HG02870 (cell line): ENCODE results near the gene PTPMT1.

Experiments
- ATAC-seq: cut with Tn5 transposase; IDR thresholded peaks from one replicate; pipeline ENCODE4 v1.9.1; 2021; ENCODE audit warnings: mild to moderate bottlenecking, moderate library complexity; ENCODE audit not compliant: unreplicated experiment

Gene PTPMT1

GRCh38 chr11:47605921-47606320 is 40.5 kb downstream of the PTPMT1 start:
- no peak for ATAC-seq

GRCh38 chr11:47606731-47607130 is 41.3 kb downstream of the PTPMT1 start:
- no peak for ATAC-seq

GRCh38 chr11:47607380-47607779 is 42.0 kb downstream of the PTPMT1 start:
- no peak for ATAC-seq

- ATAC-seq, result no peak
Observed at GRCh38 chr11:47609675-47610074, 44.3 kb downstream of the PTPMT1 start.

GRCh38 chr11:47611348-47611794 is 46.0 kb downstream of the PTPMT1 start:
- ATAC-seq, result peak; percentile 84

- ATAC-seq, result no peak
Observed at GRCh38 chr11:47615249-47615648, 49.9 kb downstream of the PTPMT1 start.

- ATAC-seq, result no peak
Observed at GRCh38 chr11:47616726-47617416, 51.5 kb downstream of the PTPMT1 start.

- no peak for ATAC-seq
Observed at GRCh38 chr11:47617417-47617809, 52.0 kb downstream of the PTPMT1 start.

GRCh38 chr11:47620836-47621378 is 55.5 kb downstream of the PTPMT1 start:
- no peak for ATAC-seq
